HCT116 (cell line): ENCODE measurements around the gene MEIOSIN. TPM values are rescaled to one million over a fixed set of nuclear protein-coding genes. Genes with fewer than 3 reads are reported as not detected.

ENCODE experiments used
- ATAC-seq: fragments of 200-7000 bp; cut with Tn5 transposase; 2 replicates; pipeline ENCODE4 v1.9.1; 2020; ENCODE audit warnings: mild to moderate bottlenecking, moderate library complexity
- BruUV-seq: library from RNA; stranded (reverse); fragments of 400-500 nt; replicated peaks from 2 replicates; lab custom pipeline; 2021; lab: Mats Ljungman, UMichigan
- CTCF ChIA-PET: fragments of 300-600 bp; sonication (Branson Sonifier 250); formaldehyde crosslinking; loops from one replicate; lab custom pipeline; 2021; ENCODE audit warnings: antibody characterized with exemption; lab: Charles Lee
- POLR2A ChIA-PET: fragments of 300-600, 350-600 bp; sonication (Branson Sonifier 250); formaldehyde crosslinking; loops from one replicate; lab custom pipeline; 2021; ENCODE audit warnings: antibody characterized with exemption; lab: Charles Lee
- RAD21 ChIA-PET, 2 experiments: fragments of 300-600 bp; sonication (Branson Sonifier 250); formaldehyde crosslinking; loops; one replicate each; lab custom pipeline; 2023; ENCODE audit warnings: low total read pairs in 2 of 2; ENCODE audit not compliant: uncharacterized antibody in 2 of 2, unreplicated experiment in 2 of 2, low non-redundant PET in 1 of 2; lab: Charles Lee
- DNase-seq: peaks from one replicate; pipeline ENCODE4 v3.0.0-alpha.2; 2010; ENCODE audit warnings: low read depth, low spot score
- H2AFZ ChIP-seq: fragments of 200-600 bp; shearing (Covaris generic), sonication (generic); 2 replicates; pipeline ENCODE4 v1.6.1; 2017; ENCODE audit warnings: low read depth, mixed run types, mixed read lengths, antibody characterized with exemption, low read length; ENCODE audit not compliant: poor library complexity, severe bottlenecking
- H3K27ac ChIP-seq: 2 replicates; pipeline ENCODE4 v1.5.1; 2012; ENCODE audit warnings: low read depth, low read length
- H3K27me3 ChIP-seq: fragments of 200-600 bp; sonication (generic); 2 replicates; pipeline ENCODE4 v1.6.1; 2016; ENCODE audit warnings: mixed run types, low read length, mixed read lengths; ENCODE audit not compliant: insufficient read depth
- H3K36me3 ChIP-seq, 2 experiments: fragments of 200-500 bp in 1 of 2; fragments of 200-600 bp in 1 of 2; sonication (Bioruptor generic) in 1 of 2; sonication (generic) in 1 of 2; 2 replicates each; pipeline versions ENCODE4 v1.5.1 to v1.6.1; 2014 to 2016; ENCODE audit warnings: low read length in 2 of 2, inconsistent platforms in 1 of 2, mixed read lengths in 1 of 2, mixed run types in 1 of 2; ENCODE audit not compliant: insufficient read depth in 2 of 2, control insufficient read depth in 1 of 2
- H3K4me1 ChIP-seq, 2 experiments: fragments of 200-600 bp in 1 of 2; sonication (generic) in 1 of 2; 2 replicates each; pipeline versions ENCODE4 v1.5.1 to v1.6.1; 2012 to 2017; ENCODE audit warnings: low read length in 2 of 2, inconsistent platforms in 1 of 2, mild to moderate bottlenecking in 1 of 2, mixed read lengths in 1 of 2, mixed run types in 1 of 2, moderate library complexity in 1 of 2; ENCODE audit not compliant: insufficient read depth in 2 of 2, control insufficient read depth in 1 of 2
- H3K4me2 ChIP-seq: fragments of 200-600 bp; sonication (generic); 2 replicates; pipeline ENCODE4 v1.6.1; 2017; ENCODE audit warnings: mixed run types, low read length, mixed read lengths
- H3K4me3 ChIP-seq, 2 experiments: fragments of 200-600 bp in 1 of 2; sonication (generic) in 1 of 2; replicated peaks in 1 of 2; 2 replicates each; pipeline ENCODE4 v1.5.1; 2011 to 2016; ENCODE audit warnings: low read length in 2 of 2, control low read depth in 1 of 2, low read depth in 1 of 2, mild to moderate bottlenecking in 1 of 2, mixed read lengths in 1 of 2, mixed run types in 1 of 2
- H3K79me2 ChIP-seq: fragments of 200-600 bp; sonication (generic); 2 replicates; pipeline ENCODE4 v1.6.1; 2017; ENCODE audit warnings: mild to moderate bottlenecking, mixed run types, low read length, moderate library complexity, mixed read lengths; ENCODE audit not compliant: insufficient read depth
- H3K9ac ChIP-seq: fragments of 200-600 bp; sonication (generic); 2 replicates; pipeline ENCODE4 v1.6.1; 2016; ENCODE audit warnings: low read length, mixed read lengths
- H3K9me2 ChIP-seq: fragments of 200-600 bp; sonication (generic), shearing (Covaris generic); 2 replicates; pipeline ENCODE4 v1.6.1; 2017; ENCODE audit warnings: mixed run types, mild to moderate bottlenecking, moderate library complexity; ENCODE audit not compliant: insufficient read depth
- H3K9me3 ChIP-seq, 2 experiments: fragments of 200-500 bp in 1 of 2; fragments of 200-600 bp in 1 of 2; sonication (Bioruptor generic) in 1 of 2; sonication (generic) in 1 of 2; 2 replicates each; pipeline ENCODE4 v1.6.1; 2014 to 2017; ENCODE audit warnings: low read length in 2 of 2, mixed read lengths in 2 of 2, inconsistent platforms in 1 of 2, low read depth in 1 of 2, mild to moderate bottlenecking in 1 of 2, mixed run types in 1 of 2, moderate library complexity in 1 of 2; ENCODE audit not compliant: control insufficient read depth in 1 of 2, insufficient read depth in 1 of 2
- H4K20me1 ChIP-seq: fragments of 200-600 bp; sonication (generic), shearing (Covaris generic); 2 replicates; pipeline ENCODE4 v1.6.1; 2017; ENCODE audit warnings: mixed run types, mild to moderate bottlenecking, moderate library complexity; ENCODE audit not compliant: insufficient read depth
- CBX3 ChIP-seq: IDR thresholded peaks from 2 replicates; pipeline ENCODE4 v1.6.1; 2012; ENCODE audit warnings: low read depth
- FOSL1 ChIP-seq: IDR thresholded peaks from 2 replicates; pipeline ENCODE4 v1.6.1; 2012; ENCODE audit warnings: low read depth
- POLR2AphosphoS5 ChIP-seq: IDR thresholded peaks from 2 replicates; pipeline ENCODE4 v1.6.1; 2011; ENCODE audit warnings: mild to moderate bottlenecking, low read depth, low read length, moderate library complexity
- YY1 ChIP-seq: IDR thresholded peaks from 2 replicates; pipeline ENCODE4 v1.6.1; 2011; ENCODE audit warnings: low read length, low read depth, moderate library complexity, mild to moderate bottlenecking; ENCODE audit not compliant: insufficient replicate concordance; ENCODE audit errors: extremely low read depth
- ZBTB33 ChIP-seq: IDR thresholded peaks from 2 replicates; pipeline ENCODE4 v1.6.1; 2011; ENCODE audit warnings: mild to moderate bottlenecking, low read length, moderate library complexity; ENCODE audit not compliant: insufficient replicate concordance; ENCODE audit errors: extremely low read depth
- ZNF274 ChIP-seq: fragments of 200-500 bp; sonication (Bioruptor generic); IDR thresholded peaks from 2 replicates; pipeline ENCODE4 v1.6.1; 2014; ENCODE audit warnings: mild to moderate bottlenecking, low read depth, low read length, inconsistent platforms
- intact Hi-C: fragments of 100-400 bp; cut with micrococcal nuclease; formaldehyde crosslinking; loops from 2 replicates; pipeline ENCODE4 v1.10.0; 2022
- total RNA-seq: library from RNA; stranded (reverse); gene quantifications from one replicate; pipeline ENCODE4 v1.2.1, GENCODE V29; 2021; ENCODE audit not compliant: unreplicated experiment
- TF ChIP-seq, protein P1 (sequence below): IDR thresholded peaks from 2 replicates; pipeline ENCODE4 v1.6.1; 2012
- TF ChIP-seq, protein P2 (sequence below): IDR thresholded peaks from 2 replicates; pipeline ENCODE4 v1.6.1; 2012

Gene MEIOSIN
- total RNA-seq, 1 experiment from 2014 or later = 2.1 TPM

DNA sequence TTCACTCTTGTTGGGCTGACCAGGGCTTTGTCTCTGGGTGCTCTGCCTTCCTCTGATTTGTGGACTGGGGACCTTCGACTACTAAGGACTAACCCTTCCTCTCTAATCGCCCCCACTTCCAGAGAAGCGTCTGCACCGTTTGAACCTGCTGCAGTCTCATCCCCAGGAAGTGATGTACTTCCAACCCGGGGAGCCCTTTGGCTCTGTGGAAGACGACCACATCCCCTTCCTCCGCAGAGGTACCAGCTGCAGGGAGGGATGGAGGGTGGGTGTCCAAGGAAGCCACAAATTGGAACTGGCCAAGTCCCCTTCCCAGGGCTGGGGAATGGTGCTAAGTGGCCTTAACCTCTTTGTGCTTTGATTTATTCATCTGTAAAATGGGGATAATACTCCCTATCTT lies 31.6 kb upstream of the MEIOSIN start:
- Histone ChIP-seq H3K9me2 (no peaks in the 10 kb centered on the region), H3K4me3 (no peak overlapping the region), H3K9me3 (no peaks in the 10 kb centered on the region), H3K27ac (no peak overlapping the region), H3K27me3 (no peaks in the 10 kb centered on the region), H4K20me1 (no peaks in the 10 kb centered on the region), H3K4me1 (peaks cover 0 to 10% of the 10 kb centered on the region in 2 experiments; a peak in 2 of 4 replicates), H3K36me3 (peaks cover 0 to 3% of the 10 kb centered on the region in 2 experiments; a peak in 2 of 4 replicates), H3K9ac (no peak overlapping the region), H3K79me2 (no peaks in the 10 kb centered on the region), H3K4me2 (no peak overlapping the region), H2AFZ (no peak overlapping the region)
- TF ChIP-seq CBX3 = no peak
- TF ChIP-seq, protein P1, sequence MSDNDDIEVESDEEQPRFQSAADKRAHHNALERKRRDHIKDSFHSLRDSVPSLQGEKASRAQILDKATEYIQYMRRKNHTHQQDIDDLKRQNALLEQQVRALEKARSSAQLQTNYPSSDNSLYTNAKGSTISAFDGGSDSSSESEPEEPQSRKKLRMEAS = no peak
- no peak for TF ChIP-seq ZNF274
- TF ChIP-seq, protein P2, sequence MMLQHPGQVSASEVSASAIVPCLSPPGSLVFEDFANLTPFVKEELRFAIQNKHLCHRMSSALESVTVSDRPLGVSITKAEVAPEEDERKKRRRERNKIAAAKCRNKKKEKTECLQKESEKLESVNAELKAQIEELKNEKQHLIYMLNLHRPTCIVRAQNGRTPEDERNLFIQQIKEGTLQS = no peak
- TF ChIP-seq ZBTB33 = no peak
- TF ChIP-seq FOSL1 = no peak
- ATAC-seq (no peak), DNase-seq (no peak)
- RAD21 ChIA-PET = no interaction called here
- BruUV-seq = no TSS peak
- intact Hi-C loops = no loop called here
- POLR2A ChIA-PET = no interaction called here
- CTCF ChIA-PET = no interaction called here

DNA sequence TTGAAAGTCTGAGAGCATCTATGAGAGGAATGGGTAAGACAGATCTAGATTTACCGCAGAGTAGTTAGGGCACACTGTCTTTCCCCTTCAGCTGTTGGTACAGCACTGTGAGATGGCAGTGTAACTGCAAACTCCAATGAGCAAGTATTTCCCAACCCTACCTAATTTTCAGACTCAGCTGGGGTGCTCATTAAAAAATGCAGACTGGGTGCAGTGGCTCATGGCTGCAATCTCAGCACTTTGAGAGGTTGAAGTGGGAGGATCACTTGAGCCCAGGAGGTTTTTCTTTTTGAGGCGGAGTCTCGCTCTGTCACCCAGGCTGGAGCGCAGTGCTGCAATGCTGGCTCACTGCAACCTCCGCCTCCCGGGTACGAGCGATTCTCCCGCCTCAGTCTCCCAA lies 28.1 kb upstream of the MEIOSIN start:
- Histone ChIP-seq H3K4me3 (no peak overlapping the region), H3K9me2 (no peaks in the 10 kb centered on the region), H3K27ac (no peak overlapping the region), H3K79me2 (no peaks in the 10 kb centered on the region), H4K20me1 (no peaks in the 10 kb centered on the region), H3K4me1 (no peaks in the 10 kb centered on the region), H3K9ac (no peak overlapping the region), H3K4me2 (no peak overlapping the region), H3K9me3 (no peaks in the 10 kb centered on the region), H2AFZ (no peak overlapping the region), H3K27me3 (no peaks in the 10 kb centered on the region), H3K36me3 (peaks cover 0 to 3% of the 10 kb centered on the region in 2 experiments; a peak in 1 of 4 replicates)
- intact Hi-C loops = no loop called here
- no TSS peak for BruUV-seq
- ChIA-PET RAD21 (interaction anchor here in 1 of 2 experiments (0.7 kb wide), 1 partner anchor 297 kb away, joined by 3 read pairs; no protein-coding TSS in a partner anchor), CTCF (interaction anchor here (1.1 kb wide), 1 partner anchor 9 kb away, joined by 3 read pairs; no protein-coding TSS in a partner anchor), POLR2A (no interaction called here)
- DNase-seq (no peak), ATAC-seq (peak; percentile 34; the same call in 1 of the 2 replicates)
- no peak for TF ChIP-seq YY1
- peak; percentile 14; the same call in 1 of the 2 replicates for TF ChIP-seq POLR2AphosphoS5
